ENCODE results near the gene MSI2.

DNA sequence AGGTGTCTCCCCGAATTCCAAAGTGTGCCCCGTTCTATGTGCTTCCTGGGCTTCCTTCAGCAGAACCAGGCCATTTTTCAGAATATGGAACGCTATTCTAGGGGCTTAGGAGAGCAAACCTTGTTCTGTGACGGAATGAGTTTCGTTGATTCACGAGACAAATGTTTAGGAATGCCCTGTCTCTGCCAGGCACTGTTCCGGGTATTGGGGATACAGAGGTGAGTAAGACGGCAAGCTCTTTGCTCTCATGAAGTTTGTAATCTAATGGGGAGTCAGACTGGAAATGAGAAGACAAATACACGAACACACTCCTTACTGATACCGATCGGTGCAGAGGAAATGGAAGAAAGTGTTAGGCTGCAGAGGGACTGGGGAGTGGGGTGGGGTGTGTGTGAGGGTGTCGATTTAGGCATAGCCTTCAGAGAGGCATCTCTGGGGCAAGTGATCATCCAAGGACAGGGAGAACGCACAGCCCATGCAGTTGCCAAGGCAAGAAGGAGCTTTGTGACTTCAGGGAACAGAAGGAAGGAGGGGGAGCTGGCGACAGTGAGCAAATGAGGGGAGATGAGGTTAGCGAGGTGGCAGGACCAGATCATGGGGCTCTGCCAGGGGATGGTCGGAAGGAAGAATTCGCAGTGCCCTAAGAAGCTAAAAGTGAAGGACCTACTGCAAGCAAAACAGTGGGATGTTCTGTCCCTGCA lies 189.6 kb downstream of the MSI2 start:
- no peak for TF ChIP-seq ZNF274 (IDR thresholded peaks at IDR 0.05; ENCODE audit: low read depth, low read length)
- no peak for TF ChIP-seq YY1 (IDR thresholded peaks at IDR 0.05; ENCODE audit: insufficient read depth, insufficient read length)
